HL-60/S4 treated with phorbol 12-myristate 13-acetate at 8.2 ng/mL for 4 days and 3 days (cell line): ENCODE measurements around the gene NFATC4.
"Not testable (repeated sequence)": the region's sequence is repeated elsewhere in the genome, so short reads cannot be mapped to it uniquely, and the experiment has no call there.

Source experiments
- in situ Hi-C: fragments of 300-500 bp; cut with MboI; formaldehyde crosslinking; loops from 2 replicates; pipeline ENCODE4 v1.15.0; 2022; ENCODE audit warnings: low sequenced_read_pairs

The NFATC4 gene

GRCh38 chr14:24337824-24338175, 30.2 kb upstream of the NFATC4 start:
- in situ Hi-C loops, result loop anchor here (10.0 to 25.0 kb wide), 2 partner anchors 97 to 275 kb away; partner anchors contain the start of gene GZMH

GRCh38 chr14:24338843-24339242, 29.1 kb upstream of the NFATC4 start:
- in situ Hi-C loops, result loop anchor here (10.0 to 25.0 kb wide), 2 partner anchors 96 to 273 kb away; partner anchors contain the start of gene GZMH

- in situ Hi-C loops, result loop anchor here (10.0 to 25.0 kb wide), 2 partner anchors 95 to 273 kb away; partner anchors contain the start of gene GZMH
Observed at GRCh38 chr14:24339284-24340151, 28.5 kb upstream of the NFATC4 start, which contains the start of gene RIPK3. RIPK3 (minus strand) TSS chr14:24339991; CDS start chr14:24339826, 165 bp downstream.

- in situ Hi-C loops, result loop anchor here (25.0 kb wide), 1 partner anchor 272 kb away; the partner anchor contains the start of gene GZMH
Observed at GRCh38 chr14:24340606-24341005, 27.4 kb upstream of the NFATC4 start.

GRCh38 chr14:24342889-24343288, 25.1 kb upstream of the NFATC4 start:
- in situ Hi-C loops, result loop anchor here (25.0 kb wide), 1 partner anchor 269 kb away; the partner anchor contains the start of gene GZMH

GRCh38 chr14:24343795-24344660, 24.0 kb upstream of the NFATC4 start:
- in situ Hi-C loops, result loop anchor here (25.0 kb wide), 1 partner anchor 268 kb away; the partner anchor contains the start of gene GZMH

- in situ Hi-C loops, result loop anchor here (25.0 kb wide), 1 partner anchor 265 kb away; the partner anchor contains the start of gene GZMH
Observed at GRCh38 chr14:24347134-24347533, 20.9 kb upstream of the NFATC4 start.

GRCh38 chr14:24348186-24348585, 19.8 kb upstream of the NFATC4 start:
- in situ Hi-C loops, result loop anchor here (25.0 kb wide), 1 partner anchor 264 kb away; the partner anchor contains the start of gene GZMH

- in situ Hi-C loops, result loop anchor here (25.0 kb wide), 1 partner anchor 263 kb away; the partner anchor contains the start of gene GZMH
Observed at GRCh38 chr14:24349742-24350141, 18.2 kb upstream of the NFATC4 start.

- in situ Hi-C loops, result no loop called here
Observed at GRCh38 chr14:24351517-24351916, 16.5 kb upstream of the NFATC4 start.

GRCh38 chr14:24353559-24354481, 14.2 kb upstream of the NFATC4 start:
- in situ Hi-C loops, result no loop called here

- in situ Hi-C loops, result not testable (repeated sequence)
Observed at GRCh38 chr14:24354482-24354825, 13.5 kb upstream of the NFATC4 start.

GRCh38 chr14:24355009-24355408, 13.0 kb upstream of the NFATC4 start:
- in situ Hi-C loops, result no loop called here

- in situ Hi-C loops, result no loop called here
Observed at GRCh38 chr14:24356208-24356607, 11.8 kb upstream of the NFATC4 start.

- in situ Hi-C loops, result no loop called here
Observed at GRCh38 chr14:24360281-24360680, 7.7 kb upstream of the NFATC4 start.

- in situ Hi-C loops, result no loop called here
Observed at GRCh38 chr14:24361326-24361725, 6.7 kb upstream of the NFATC4 start.

- in situ Hi-C loops, result no loop called here
Observed at GRCh38 chr14:24362241-24362960, 5.6 kb upstream of the NFATC4 start.

GRCh38 chr14:24363401-24363800, 4.6 kb upstream of the NFATC4 start:
- in situ Hi-C loops, result no loop called here

GRCh38 chr14:24364841-24365240, 3.1 kb upstream of the NFATC4 start:
- in situ Hi-C loops, result no loop called here
